ENCODE data around the gene CASQ2.

Gene CASQ2

GRCh38 chr1:115669886-115670285 lies 98.6 kb downstream of the CASQ2 start:
- DNase-seq (ENCODE audit: extremely low read depth, low read depth): no peak
- no peak for TF ChIP-seq CTCF (IDR thresholded peaks at IDR 0.05; ENCODE audit: low read depth, low read length, missing control alignments)
- no peak overlapping the region for H3K4me3 ChIP-seq (replicated peaks; ENCODE audit: low read depth, low read length)

- H3K4me3 ChIP-seq (replicated peaks; ENCODE audit: low read depth, low read length): no peak overlapping the region
- TF ChIP-seq CTCF (IDR thresholded peaks at IDR 0.05; ENCODE audit: low read depth, low read length, missing control alignments): no peak
- peak; percentile 67 for DNase-seq (ENCODE audit: extremely low read depth, low read depth)
Measured at GRCh38 chr1:115669002-115669673, 99.4 kb downstream of the CASQ2 start.

GRCh38 chr1:115668579-115668978 lies 99.9 kb downstream of the CASQ2 start:
- no peak overlapping the region for H3K4me3 ChIP-seq (replicated peaks; ENCODE audit: low read depth, low read length)
- no peak for DNase-seq (ENCODE audit: extremely low read depth, low read depth)
- no peak for TF ChIP-seq CTCF (IDR thresholded peaks at IDR 0.05; ENCODE audit: low read depth, low read length, missing control alignments)

GRCh38 chr1:115666702-115667101 lies 101.8 kb downstream of the CASQ2 start:
- no peak for TF ChIP-seq CTCF (IDR thresholded peaks at IDR 0.05; ENCODE audit: low read depth, low read length, missing control alignments)
- H3K4me3 ChIP-seq (replicated peaks; ENCODE audit: low read depth, low read length): no peak overlapping the region
- DNase-seq (ENCODE audit: extremely low read depth, low read depth): no peak

GRCh38 chr1:115666206-115666605 lies 102.3 kb downstream of the CASQ2 start:
- DNase-seq (ENCODE audit: extremely low read depth, low read depth): no peak
- TF ChIP-seq CTCF (IDR thresholded peaks at IDR 0.05; ENCODE audit: low read depth, low read length, missing control alignments): no peak
- no peak overlapping the region for H3K4me3 ChIP-seq (replicated peaks; ENCODE audit: low read depth, low read length)

- TF ChIP-seq CTCF (IDR thresholded peaks at IDR 0.05; ENCODE audit: low read depth, low read length, missing control alignments): no peak
- H3K4me3 ChIP-seq (replicated peaks; ENCODE audit: low read depth, low read length): no peak overlapping the region
- DNase-seq (ENCODE audit: extremely low read depth, low read depth): no peak
Measured at GRCh38 chr1:115665319-115666096, 103.0 kb downstream of the CASQ2 start.
